BJ (cell line): ENCODE results near the gene KRTAP10-3. TPM values are rescaled to one million over a fixed set of nuclear protein-coding genes. Genes with fewer than 3 reads are reported as not detected.

ENCODE experiments used
- CTCF ChIA-PET: fragments of 350-600 bp; formaldehyde crosslinking; extraction: SDS; loops from one replicate; lab custom pipeline; 2021; ENCODE audit warnings: antibody characterized with exemption, inconsistent platforms; lab: Yijun Ruan, JAX
- POLR2A ChIA-PET: fragments of 300-600 bp; sonication (Branson Sonifier 250); formaldehyde crosslinking; extraction: SDS; loops from one replicate; lab custom pipeline; 2021; ENCODE audit warnings: antibody characterized with exemption; lab: Charles Lee
- DNase-seq: peaks from one replicate; pipeline ENCODE4 v3.0.0-alpha.2; 2011; ENCODE audit warnings: low read depth
- H3K27me3 ChIP-seq: 2 replicates; pipeline ENCODE4 v1.6.0; 2011; ENCODE audit warnings: low read length; ENCODE audit not compliant: control insufficient read depth, insufficient read depth
- H3K36me3 ChIP-seq: 2 replicates; pipeline ENCODE4 v1.5.1; 2011; ENCODE audit warnings: low read length; ENCODE audit not compliant: control insufficient read depth, insufficient read depth
- H3K4me3 ChIP-seq: 2 replicates; pipeline ENCODE4 v1.5.1; 2011; ENCODE audit warnings: low read depth, mild to moderate bottlenecking, control low read depth, low read length
- polyA plus RNA-seq: library from polyadenylated mRNA; depleted of rRNA; stranded (reverse); fragments of >200 nt; gene quantifications from 2 replicates; pipeline ENCODE4 v1.2.3, GENCODE V29; 2011; rRNA removed
- TF ChIP-seq, protein P1 (sequence below): IDR thresholded peaks from 2 replicates; pipeline ENCODE4 v1.5.1; 2011; ENCODE audit warnings: low read depth, mild to moderate bottlenecking, control low read depth, inconsistent platforms, low read length, moderate library complexity; ENCODE audit not compliant: insufficient read depth

KRTAP10-3 gene
- polyA plus RNA-seq, 1 experiment = not detected

DNA sequence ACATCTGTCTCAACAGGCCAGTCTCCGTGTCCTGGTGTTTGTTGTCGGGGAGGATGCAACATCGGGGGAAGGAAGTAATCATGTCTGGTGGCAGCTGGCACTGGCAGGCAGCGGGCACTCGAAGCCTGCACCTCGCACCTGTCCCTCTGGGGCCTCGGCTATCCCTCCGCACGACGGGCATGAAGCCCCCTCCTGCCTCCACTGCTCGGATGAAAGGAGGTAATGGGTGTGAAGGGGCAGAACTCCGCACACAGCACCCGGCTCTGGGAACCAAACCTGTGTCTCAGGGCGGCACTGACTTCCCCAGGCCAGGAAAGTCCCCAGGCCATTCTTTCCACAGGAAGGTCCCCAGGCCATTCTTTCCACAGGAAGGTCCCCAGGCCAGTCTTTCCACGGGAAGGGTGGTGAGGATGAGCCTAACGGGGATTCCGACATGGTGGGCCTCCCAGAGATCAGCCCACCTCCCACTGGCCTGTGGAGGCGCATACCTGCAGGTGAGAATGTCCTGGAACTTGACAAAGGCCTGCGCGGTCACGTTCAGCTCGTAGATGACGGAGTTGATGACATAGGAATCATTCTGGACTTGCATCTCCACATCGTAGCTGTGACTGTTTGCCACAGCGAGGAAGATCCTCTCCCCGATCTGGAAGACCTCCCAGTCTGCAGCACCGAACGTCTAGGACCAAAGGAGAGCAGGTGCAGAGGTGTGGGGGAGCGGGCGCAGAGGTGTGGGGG is 49.7 kb downstream of the KRTAP10-3 start:
- CTCF ChIA-PET = interaction anchor here (1.1 kb wide), 1 partner anchor 284 kb away, joined by 3 read pairs; no protein-coding TSS in a partner anchor
- Histone ChIP-seq H3K27me3 (peaks cover 1% of the 10 kb centered on the region), H3K36me3 (no peaks in the 10 kb centered on the region), H3K4me3 (no peak overlapping the region)
- POLR2A ChIA-PET = no interaction called here
- no peak for DNase-seq
- TF ChIP-seq, protein P1, sequence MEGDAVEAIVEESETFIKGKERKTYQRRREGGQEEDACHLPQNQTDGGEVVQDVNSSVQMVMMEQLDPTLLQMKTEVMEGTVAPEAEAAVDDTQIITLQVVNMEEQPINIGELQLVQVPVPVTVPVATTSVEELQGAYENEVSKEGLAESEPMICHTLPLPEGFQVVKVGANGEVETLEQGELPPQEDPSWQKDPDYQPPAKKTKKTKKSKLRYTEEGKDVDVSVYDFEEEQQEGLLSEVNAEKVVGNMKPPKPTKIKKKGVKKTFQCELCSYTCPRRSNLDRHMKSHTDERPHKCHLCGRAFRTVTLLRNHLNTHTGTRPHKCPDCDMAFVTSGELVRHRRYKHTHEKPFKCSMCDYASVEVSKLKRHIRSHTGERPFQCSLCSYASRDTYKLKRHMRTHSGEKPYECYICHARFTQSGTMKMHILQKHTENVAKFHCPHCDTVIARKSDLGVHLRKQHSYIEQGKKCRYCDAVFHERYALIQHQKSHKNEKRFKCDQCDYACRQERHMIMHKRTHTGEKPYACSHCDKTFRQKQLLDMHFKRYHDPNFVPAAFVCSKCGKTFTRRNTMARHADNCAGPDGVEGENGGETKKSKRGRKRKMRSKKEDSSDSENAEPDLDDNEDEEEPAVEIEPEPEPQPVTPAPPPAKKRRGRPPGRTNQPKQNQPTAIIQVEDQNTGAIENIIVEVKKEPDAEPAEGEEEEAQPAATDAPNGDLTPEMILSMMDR = no peak

DNA sequence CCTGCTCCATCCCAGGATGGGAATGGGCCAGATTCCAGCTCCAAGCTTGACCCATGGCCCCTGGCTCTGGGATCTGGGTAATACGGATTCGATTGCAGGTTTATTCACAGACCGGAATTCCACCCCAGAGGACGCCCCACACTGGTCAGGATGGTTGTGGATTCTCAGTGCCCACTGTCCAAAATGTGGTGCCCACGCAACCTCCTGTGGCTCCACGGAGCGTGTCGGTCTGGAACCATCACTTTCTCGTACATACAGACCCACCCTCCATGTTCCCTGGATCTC is 50.2 kb downstream of the KRTAP10-3 start:
- Histone ChIP-seq H3K4me3 (no peak overlapping the region), H3K27me3 (peaks cover 1% of the 10 kb centered on the region), H3K36me3 (no peaks in the 10 kb centered on the region)
- ChIA-PET CTCF (interaction anchor here (1.1 kb wide), 1 partner anchor 285 kb away, joined by 3 read pairs; no protein-coding TSS in a partner anchor), POLR2A (no interaction called here)
- no peak for DNase-seq
- TF ChIP-seq, protein P1 = no peak

Other genes starting within 250 kb of the KRTAP10-3 start
- gene CFAP410, start 219.4 kb downstream of the KRTAP10-3 start, polyA plus RNA-seq = 8.4 and 13.5 TPM in 2 replicates
- not detected in 2 replicates for gene TRPM2, start 205.2 kb downstream of the KRTAP10-3 start, polyA plus RNA-seq
- gene LRRC3, start 103.3 kb downstream of the KRTAP10-3 start, polyA plus RNA-seq = 0.42 and 0.59 TPM in 2 replicates
- not detected in 2 replicates for gene KRTAP10-1, start 18.6 kb downstream of the KRTAP10-3 start, polyA plus RNA-seq
- gene KRTAP10-2, start 7.3 kb downstream of the KRTAP10-3 start, polyA plus RNA-seq = not detected in 2 replicates
- gene KRTAP10-4, start 14.9 kb upstream of the KRTAP10-3 start, polyA plus RNA-seq = not detected in 2 replicates
- gene KRTAP10-5, start 21.8 kb upstream of the KRTAP10-3 start, polyA plus RNA-seq = not detected in 2 replicates
- gene KRTAP10-6, start 33.7 kb upstream of the KRTAP10-3 start, polyA plus RNA-seq = not detected in 2 replicates
- gene KRTAP10-7, start 41.8 kb upstream of the KRTAP10-3 start, polyA plus RNA-seq = not detected in 2 replicates
- not detected in 2 replicates for gene KRTAP10-8, start 53.3 kb upstream of the KRTAP10-3 start, polyA plus RNA-seq
- gene KRTAP10-9, start 68.3 kb upstream of the KRTAP10-3 start, polyA plus RNA-seq = not detected in 2 replicates
- gene KRTAP10-10, start 78.6 kb upstream of the KRTAP10-3 start, polyA plus RNA-seq = not detected in 2 replicates
- gene KRTAP10-11, start 87.6 kb upstream of the KRTAP10-3 start, polyA plus RNA-seq = not detected in 2 replicates
- gene KRTAP12-4, start 95.9 kb upstream of the KRTAP10-3 start, polyA plus RNA-seq = not detected in 2 replicates
- not detected in 2 replicates for gene KRTAP12-3, start 99.1 kb upstream of the KRTAP10-3 start, polyA plus RNA-seq
- gene KRTAP12-2, start 108.1 kb upstream of the KRTAP10-3 start, polyA plus RNA-seq = not detected in 2 replicates
- not detected in 2 replicates for gene KRTAP12-1, start 123.4 kb upstream of the KRTAP10-3 start, polyA plus RNA-seq
- not detected in 2 replicates for gene KRTAP10-12, start 138.4 kb upstream of the KRTAP10-3 start, polyA plus RNA-seq
- gene TSPEAR, start 152.8 kb upstream of the KRTAP10-3 start, polyA plus RNA-seq = not detected in 2 replicates
- gene UBE2G2, start 243.0 kb upstream of the KRTAP10-3 start, polyA plus RNA-seq = 67.6 and 93.2 TPM in 2 replicates